BJ (cell line): ENCODE measurements around the gene TSPAN7. TPM values are rescaled to one million over a fixed set of nuclear protein-coding genes. Genes with fewer than 3 reads are reported as not detected.

Experiments
- CTCF ChIA-PET: fragments of 350-600 bp; formaldehyde crosslinking; extraction: SDS; loops from one replicate; lab custom pipeline; 2021; ENCODE audit warnings: antibody characterized with exemption, inconsistent platforms; lab: Yijun Ruan, JAX
- POLR2A ChIA-PET: fragments of 300-600 bp; sonication (Branson Sonifier 250); formaldehyde crosslinking; extraction: SDS; loops from one replicate; lab custom pipeline; 2021; ENCODE audit warnings: antibody characterized with exemption; lab: Charles Lee
- DNase-seq: peaks from one replicate; pipeline ENCODE4 v3.0.0-alpha.2; 2011; ENCODE audit warnings: low read depth
- H3K27me3 ChIP-seq: 2 replicates; pipeline ENCODE4 v1.6.0; 2011; ENCODE audit warnings: low read length; ENCODE audit not compliant: control insufficient read depth, insufficient read depth
- H3K36me3 ChIP-seq: 2 replicates; pipeline ENCODE4 v1.5.1; 2011; ENCODE audit warnings: low read length; ENCODE audit not compliant: control insufficient read depth, insufficient read depth
- H3K4me3 ChIP-seq: 2 replicates; pipeline ENCODE4 v1.5.1; 2011; ENCODE audit warnings: low read depth, mild to moderate bottlenecking, control low read depth, low read length
- CTCF ChIP-seq: IDR thresholded peaks from 2 replicates; pipeline ENCODE4 v1.5.1; 2011; ENCODE audit warnings: low read depth, mild to moderate bottlenecking, control low read depth, inconsistent platforms, low read length, moderate library complexity; ENCODE audit not compliant: insufficient read depth
- polyA plus RNA-seq: library from polyadenylated mRNA; depleted of rRNA; stranded (reverse); fragments of >200 nt; gene quantifications from 2 replicates; pipeline ENCODE4 v1.2.3, GENCODE V29; 2011

Gene TSPAN7
- polyA plus RNA-seq, 1 experiment = not detected

GRCh38 chrX:38636949-38637819, 75.8 kb downstream of the TSPAN7 start:
- no peak overlapping the region for H3K4me3 ChIP-seq
- H3K36me3 ChIP-seq = no peaks in the 10 kb centered on the region
- CTCF ChIA-PET = no interaction called here
- no peak for DNase-seq
- no peak for TF ChIP-seq CTCF
- no peaks in the 10 kb centered on the region for H3K27me3 ChIP-seq
- POLR2A ChIA-PET = no interaction called here

- ChIA-PET POLR2A (no interaction called here), CTCF (no interaction called here)
- H3K36me3 ChIP-seq = no peaks in the 10 kb centered on the region
- H3K27me3 ChIP-seq = no peaks in the 10 kb centered on the region
- TF ChIP-seq CTCF = no peak
- no peak overlapping the region for H3K4me3 ChIP-seq
- no peak for DNase-seq
Measured at GRCh38 chrX:38638952-38639529, 77.7 kb downstream of the TSPAN7 start.

GRCh38 chrX:38639730-38640129, 78.4 kb downstream of the TSPAN7 start:
- Histone ChIP-seq H3K27me3 (no peaks in the 10 kb centered on the region), H3K36me3 (no peaks in the 10 kb centered on the region), H3K4me3 (no peak overlapping the region)
- DNase-seq = no peak
- TF ChIP-seq CTCF = no peak
- CTCF ChIA-PET = interaction anchor here (1.0 kb wide), 1 partner anchor 14 kb away, joined by 3 read pairs; no protein-coding TSS in a partner anchor
- POLR2A ChIA-PET = no interaction called here

DNA sequence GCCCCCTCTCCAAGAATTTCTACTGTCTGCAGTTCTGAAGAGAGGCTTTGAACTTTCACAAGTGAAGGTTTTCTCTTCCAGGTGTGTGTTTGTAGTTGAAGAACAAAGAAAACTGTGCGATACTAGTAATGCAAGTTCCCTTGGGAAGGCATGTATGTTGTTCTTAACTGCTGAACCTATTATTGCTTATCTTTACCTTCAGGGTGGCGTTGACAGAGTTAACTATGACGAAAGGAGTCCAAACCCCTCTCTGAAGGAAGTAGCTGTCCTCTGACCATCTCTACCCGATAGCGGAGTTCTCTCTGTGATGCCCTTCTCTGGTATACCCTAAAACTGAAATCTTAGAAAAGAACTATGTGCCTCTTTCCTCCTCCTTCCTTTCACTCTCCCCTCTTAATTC, 79.9 kb downstream of the TSPAN7 start:
- Histone ChIP-seq H3K27me3 (no peaks in the 10 kb centered on the region), H3K4me3 (no peak overlapping the region), H3K36me3 (no peaks in the 10 kb centered on the region)
- CTCF ChIA-PET = no interaction called here
- DNase-seq = no peak
- POLR2A ChIA-PET = no interaction called here
- no peak for TF ChIP-seq CTCF

DNA sequence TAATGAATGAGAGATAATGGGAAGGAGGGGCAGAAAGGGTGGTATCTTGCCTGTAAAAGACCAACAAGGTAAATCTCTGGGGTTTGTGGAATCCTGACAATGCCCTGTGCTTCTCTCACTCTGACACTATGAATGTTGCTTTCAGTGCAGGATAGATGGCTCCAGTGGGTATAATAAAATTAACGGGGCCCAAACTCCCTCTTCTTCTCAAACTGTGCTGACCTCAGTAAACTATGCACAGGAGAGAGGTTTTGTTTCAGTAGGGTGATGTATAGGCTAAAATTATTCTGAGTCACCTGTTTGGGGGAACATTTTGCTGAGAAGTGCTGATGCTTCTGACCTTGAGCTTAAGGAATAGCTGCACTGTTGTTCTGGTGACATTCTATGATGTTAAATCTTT, 82.6 kb downstream of the TSPAN7 start:
- CTCF ChIA-PET = no interaction called here

More for the DNA sequence above, 82.6 kb downstream of the TSPAN7 start:
- POLR2A ChIA-PET = no interaction called here
- DNase-seq = no peak
- Histone ChIP-seq H3K27me3 (no peaks in the 10 kb centered on the region), H3K36me3 (no peaks in the 10 kb centered on the region), H3K4me3 (no peak overlapping the region)
- TF ChIP-seq CTCF = no peak
